BLaER1 treated with 17β-estradiol and CSF1 and Interleukin-3, amounts not matched to agents 10 nM and 100 nM (cell line): ENCODE results near the gene ANKLE2.
"Not testable (repeated sequence)": the region's sequence is repeated elsewhere in the genome, so short reads cannot be mapped to it uniquely, and the experiment has no call there.

Experiments used
- H3K27ac ChIP-seq, 11 experiments: shearing (Covaris generic); formaldehyde crosslinking; 2 replicates each; pipeline ENCODE4 v1.8.1; 2022
- H3K27me3 ChIP-seq, 11 experiments: shearing (Covaris generic); formaldehyde crosslinking; 2 replicates each; pipeline ENCODE4 v1.8.1; 2022
- H3K36me3 ChIP-seq, 11 experiments: shearing (Covaris generic); formaldehyde crosslinking; 2 replicates each; pipeline ENCODE4 v1.8.1; 2022
- H3K4me1 ChIP-seq, 10 experiments: shearing (Covaris generic); formaldehyde crosslinking; 2 replicates each; pipeline ENCODE4 v1.8.1; 2022
- H3K4me2 ChIP-seq, 11 experiments: shearing (Covaris generic); formaldehyde crosslinking; 2 replicates each; pipeline ENCODE4 v1.8.1; 2022
- H3K4me3 ChIP-seq, 10 experiments: shearing (Covaris generic); formaldehyde crosslinking; 2 replicates each; pipeline ENCODE4 v1.8.1; 2022
- H3K9ac ChIP-seq, 11 experiments: shearing (Covaris generic); formaldehyde crosslinking; 2 replicates each; pipeline ENCODE4 v1.8.1; 2022
- H3K9me3 ChIP-seq, 11 experiments: shearing (Covaris generic); formaldehyde crosslinking; replicated peaks in 1 of 11; 2 replicates each; pipeline ENCODE4 v1.8.1; 2022
- H4K20me1 ChIP-seq, 11 experiments: shearing (Covaris generic); formaldehyde crosslinking; 2 replicates each; pipeline ENCODE4 v1.8.1; 2022
- Cebpa-rat ChIP-seq, 11 experiments: shearing (Covaris generic); IDR thresholded peaks; 2 replicates each; pipeline ENCODE4 v1.8.1; 2022

ANKLE2 gene

GRCh38 chr12:132797820-132798570, 36.4 kb upstream of the ANKLE2 start:
- no peaks in the 10 kb centered on the region for H3K9me3 ChIP-seq
- peaks cover 93 to 95% (median 94%) of the 10 kb centered on the region in 11 experiments for H3K36me3 ChIP-seq
- H3K4me3 ChIP-seq: no peak overlapping the region
- TF ChIP-seq Cebpa-rat (IDR thresholded peaks at IDR 0.05): no peak
- no peak overlapping the region for H3K9ac ChIP-seq
- no peaks in the 10 kb centered on the region for H3K27me3 ChIP-seq
- no peaks in the 10 kb centered on the region for H3K4me1 ChIP-seq
- no peak overlapping the region for H3K27ac ChIP-seq
- no peak overlapping the region for H3K4me2 ChIP-seq
- peaks cover 4 to 83% (median 25%) of the 10 kb centered on the region in 11 experiments; a peak in 19 of 22 replicates for H4K20me1 ChIP-seq

- TF ChIP-seq Cebpa-rat (IDR thresholded peaks at IDR 0.05): no peak
- no peak overlapping the region for H3K4me3 ChIP-seq
- H4K20me1 ChIP-seq: peaks cover 22 to 84% (median 41%) of the 10 kb centered on the region in 11 experiments; a peak in 21 of 22 replicates
- H3K27me3 ChIP-seq: no peaks in the 10 kb centered on the region
- no peaks in the 10 kb centered on the region for H3K4me1 ChIP-seq
- no peak overlapping the region for H3K4me2 ChIP-seq
- no peaks in the 10 kb centered on the region for H3K9me3 ChIP-seq
- peaks cover 87 to 95% (median 93%) of the 10 kb centered on the region in 11 experiments for H3K36me3 ChIP-seq
- H3K9ac ChIP-seq: no peak overlapping the region
- H3K27ac ChIP-seq: no peak overlapping the region
Observed at GRCh38 chr12:132795847-132796246, 34.2 kb upstream of the ANKLE2 start.

- H3K4me1 ChIP-seq, H3K27ac ChIP-seq, H3K9me3 ChIP-seq, H3K4me3 ChIP-seq, H3K27me3 ChIP-seq, H3K9ac ChIP-seq, H3K4me2 ChIP-seq: not testable (repeated sequence)
- H3K36me3 ChIP-seq: peaks cover 79 to 89% (median 85%) of the 10 kb centered on the region in 11 experiments
- peaks cover 22 to 83% (median 50%) of the 10 kb centered on the region in 11 experiments; a peak in 21 of 22 replicates for H4K20me1 ChIP-seq
Observed at GRCh38 chr12:132791940-132792339, 30.3 kb upstream of the ANKLE2 start.

DNA sequence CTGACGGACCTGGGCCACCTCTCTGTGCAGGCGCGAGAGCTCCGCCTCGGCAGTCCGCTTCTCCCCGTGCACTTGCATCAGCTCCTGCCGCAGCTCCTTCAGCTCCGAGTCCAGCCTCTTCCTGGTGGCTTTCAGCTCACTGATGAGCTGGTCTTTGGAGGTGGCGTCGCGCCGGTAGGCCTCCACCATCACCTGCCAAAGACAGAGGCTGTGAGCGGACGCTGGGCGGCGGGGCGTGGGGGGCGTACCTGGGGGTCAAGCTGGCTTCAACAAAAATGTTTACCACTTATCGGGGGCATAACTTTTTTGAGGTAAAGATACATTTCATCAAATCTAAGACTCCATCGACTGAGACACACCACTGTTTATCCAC, 27.5 kb upstream of the ANKLE2 start:
- no peak for TF ChIP-seq Cebpa-rat (IDR thresholded peaks at IDR 0.05)
- no peak overlapping the region for H3K4me3 ChIP-seq
- H3K4me2 ChIP-seq: no peak overlapping the region
- H3K9me3 ChIP-seq: no peaks in the 10 kb centered on the region
- no peak overlapping the region for H3K9ac ChIP-seq
- H3K36me3 ChIP-seq: peaks cover 75 to 87% (median 80%) of the 10 kb centered on the region in 11 experiments
- no peaks in the 10 kb centered on the region for H3K27me3 ChIP-seq
- H3K27ac ChIP-seq: no peak overlapping the region
- no peaks in the 10 kb centered on the region for H3K4me1 ChIP-seq
- peaks cover 18 to 78% (median 50%) of the 10 kb centered on the region in 11 experiments; a peak in 21 of 22 replicates for H4K20me1 ChIP-seq

- Histone ChIP-seq H3K9me3 (no peaks in the 10 kb centered on the region), H3K36me3 (peaks cover 75 to 87% (median 80%) of the 10 kb centered on the region in 11 experiments), H3K4me2 (no peak overlapping the region), H3K27ac (no peak overlapping the region), H4K20me1 (peaks cover 12 to 78% (median 50%) of the 10 kb centered on the region in 11 experiments; a peak in 21 of 22 replicates), H3K27me3 (no peaks in the 10 kb centered on the region), H3K4me3 (no peak overlapping the region), H3K9ac (no peak overlapping the region), H3K4me1 (no peaks in the 10 kb centered on the region)
- TF ChIP-seq Cebpa-rat (IDR thresholded peaks at IDR 0.05): no peak
Observed at GRCh38 chr12:132788375-132789098, 26.9 kb upstream of the ANKLE2 start.

DNA sequence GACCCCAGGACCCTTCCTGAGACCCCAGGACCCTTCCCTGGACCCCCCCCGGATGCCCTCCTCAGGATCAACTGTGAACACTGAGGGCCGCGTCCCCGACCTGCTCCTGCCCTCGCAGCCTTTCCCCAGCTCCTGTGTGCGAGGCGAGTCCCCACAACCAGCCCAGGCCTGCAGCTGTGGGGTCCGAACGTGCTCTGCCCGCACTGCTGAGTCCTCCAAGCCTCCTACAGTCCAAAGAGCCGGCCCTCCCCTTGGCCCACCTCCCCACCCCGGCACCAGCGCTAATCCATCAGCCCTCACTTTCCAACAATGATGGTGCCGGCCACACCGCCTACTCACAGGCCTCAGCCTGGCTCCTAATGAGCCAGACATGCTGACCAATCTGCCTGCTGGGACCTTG, 26.2 kb upstream of the ANKLE2 start:
- Histone ChIP-seq H3K4me3 (no peak overlapping the region), H3K4me2 (no peak overlapping the region), H3K9ac (no peak overlapping the region), H3K9me3 (no peaks in the 10 kb centered on the region), H4K20me1 (peaks cover 12 to 82% (median 48%) of the 10 kb centered on the region in 11 experiments; a peak in 21 of 22 replicates), H3K27me3 (no peaks in the 10 kb centered on the region), H3K4me1 (no peaks in the 10 kb centered on the region), H3K36me3 (peaks cover 81 to 92% (median 85%) of the 10 kb centered on the region in 11 experiments), H3K27ac (no peak overlapping the region)
- TF ChIP-seq Cebpa-rat (IDR thresholded peaks at IDR 0.05): no peak

- Histone ChIP-seq H3K9me3 (no peaks in the 10 kb centered on the region), H3K4me3 (no peak overlapping the region), H3K4me1 (no peaks in the 10 kb centered on the region), H3K27me3 (no peaks in the 10 kb centered on the region), H3K27ac (no peak overlapping the region), H3K36me3 (peaks cover 83 to 92% (median 88%) of the 10 kb centered on the region in 11 experiments), H3K4me2 (no peak overlapping the region), H3K9ac (no peak overlapping the region), H4K20me1 (peaks cover 0 to 81% (median 34%) of the 10 kb centered on the region in 11 experiments; a peak in 18 of 22 replicates)
- no peak for TF ChIP-seq Cebpa-rat (IDR thresholded peaks at IDR 0.05)
Observed at GRCh38 chr12:132786192-132786591, 24.6 kb upstream of the ANKLE2 start.

DNA sequence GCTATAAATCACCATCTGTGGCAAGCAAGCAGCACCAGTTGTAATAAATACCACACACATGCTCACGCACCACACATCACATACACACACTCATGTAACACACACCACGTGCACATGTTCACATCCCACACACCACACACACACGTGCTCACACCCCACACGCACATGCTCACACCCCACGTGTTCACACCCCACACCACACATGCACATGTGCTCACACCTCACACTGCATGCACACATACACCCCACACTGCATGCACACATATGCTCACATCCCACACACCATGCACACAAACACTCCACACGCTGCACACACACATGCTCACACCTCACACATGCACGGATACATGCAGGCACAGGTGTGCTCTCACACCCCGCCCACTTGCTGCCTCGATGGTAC, 22.9 kb upstream of the ANKLE2 start:
- Histone ChIP-seq H3K4me2 (no peak overlapping the region), H4K20me1 (peaks cover 0 to 81% (median 40%) of the 10 kb centered on the region in 11 experiments; a peak in 17 of 22 replicates), H3K9me3 (no peaks in the 10 kb centered on the region), H3K27ac (no peak overlapping the region), H3K36me3 (peaks cover 83 to 92% (median 88%) of the 10 kb centered on the region in 11 experiments), H3K27me3 (no peaks in the 10 kb centered on the region), H3K4me3 (no peak overlapping the region), H3K4me1 (no peaks in the 10 kb centered on the region), H3K9ac (no peak overlapping the region)
- no peak for TF ChIP-seq Cebpa-rat (IDR thresholded peaks at IDR 0.05)

DNA sequence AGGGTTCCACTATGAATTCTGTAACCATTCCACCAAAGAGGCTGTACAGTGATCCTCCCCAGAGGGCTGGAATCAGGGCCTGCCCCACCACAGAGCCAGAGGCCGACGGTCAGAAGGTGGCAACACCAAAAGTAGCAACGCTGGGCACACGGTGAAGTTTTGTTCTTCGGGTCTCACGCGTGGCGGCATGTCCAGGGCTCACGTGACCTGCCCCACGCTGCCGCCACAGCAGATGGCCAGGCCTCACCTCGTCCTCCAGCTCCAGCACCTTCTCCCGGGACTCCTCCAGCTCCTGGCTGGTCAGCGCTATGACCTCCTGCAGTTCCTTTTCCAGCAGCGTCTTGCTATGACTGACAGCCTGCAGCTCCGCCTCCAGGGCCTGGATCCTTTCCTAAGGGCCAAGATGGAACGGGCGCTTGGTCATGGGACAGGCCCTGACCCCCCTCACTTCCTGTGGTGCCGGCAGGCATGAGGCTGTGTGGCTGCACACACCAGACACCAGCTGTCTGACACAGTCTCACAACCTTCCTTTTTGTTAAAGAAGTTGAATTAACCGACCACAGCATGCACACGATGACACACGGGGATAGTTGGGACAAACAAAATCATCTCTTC, 22.4 kb upstream of the ANKLE2 start:
- Histone ChIP-seq H3K4me3 (no peak overlapping the region), H3K4me2 (no peak overlapping the region), H3K4me1 (no peaks in the 10 kb centered on the region), H4K20me1 (peaks cover 0 to 81% (median 38%) of the 10 kb centered on the region in 11 experiments; a peak in 17 of 22 replicates), H3K9ac (no peak overlapping the region), H3K27me3 (no peaks in the 10 kb centered on the region), H3K27ac (no peak overlapping the region), H3K36me3 (peaks cover 83 to 92% (median 88%) of the 10 kb centered on the region in 11 experiments), H3K9me3 (no peaks in the 10 kb centered on the region)
- no peak for TF ChIP-seq Cebpa-rat (IDR thresholded peaks at IDR 0.05)
